ENCODE results near the gene WWTR1.

Gene WWTR1

DNA sequence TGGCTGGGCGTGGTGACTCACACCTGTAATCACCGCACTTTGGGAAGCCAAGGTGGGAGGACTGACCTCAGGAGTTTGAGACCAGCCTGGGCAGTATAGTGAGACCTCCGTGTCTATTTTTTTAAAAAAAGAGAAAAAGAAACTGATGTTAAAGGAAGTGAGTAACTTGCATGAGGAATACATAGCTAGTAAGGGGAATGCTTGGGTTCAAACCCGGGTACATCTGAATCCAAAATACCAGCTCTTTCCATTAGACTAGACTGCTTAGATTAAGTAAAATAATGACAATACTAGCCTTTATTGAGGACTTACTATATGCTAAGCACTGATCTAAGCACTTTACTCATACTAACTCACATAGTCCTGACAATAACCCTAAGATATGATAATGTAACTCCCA lies 160.9 kb downstream of the WWTR1 start:
- no peak for DNase-seq (ENCODE audit: low spot score)

GRCh38 chr3:149495581-149496125 lies 162.2 kb downstream of the WWTR1 start:
- DNase-seq (ENCODE audit: low spot score): no peak

DNA sequence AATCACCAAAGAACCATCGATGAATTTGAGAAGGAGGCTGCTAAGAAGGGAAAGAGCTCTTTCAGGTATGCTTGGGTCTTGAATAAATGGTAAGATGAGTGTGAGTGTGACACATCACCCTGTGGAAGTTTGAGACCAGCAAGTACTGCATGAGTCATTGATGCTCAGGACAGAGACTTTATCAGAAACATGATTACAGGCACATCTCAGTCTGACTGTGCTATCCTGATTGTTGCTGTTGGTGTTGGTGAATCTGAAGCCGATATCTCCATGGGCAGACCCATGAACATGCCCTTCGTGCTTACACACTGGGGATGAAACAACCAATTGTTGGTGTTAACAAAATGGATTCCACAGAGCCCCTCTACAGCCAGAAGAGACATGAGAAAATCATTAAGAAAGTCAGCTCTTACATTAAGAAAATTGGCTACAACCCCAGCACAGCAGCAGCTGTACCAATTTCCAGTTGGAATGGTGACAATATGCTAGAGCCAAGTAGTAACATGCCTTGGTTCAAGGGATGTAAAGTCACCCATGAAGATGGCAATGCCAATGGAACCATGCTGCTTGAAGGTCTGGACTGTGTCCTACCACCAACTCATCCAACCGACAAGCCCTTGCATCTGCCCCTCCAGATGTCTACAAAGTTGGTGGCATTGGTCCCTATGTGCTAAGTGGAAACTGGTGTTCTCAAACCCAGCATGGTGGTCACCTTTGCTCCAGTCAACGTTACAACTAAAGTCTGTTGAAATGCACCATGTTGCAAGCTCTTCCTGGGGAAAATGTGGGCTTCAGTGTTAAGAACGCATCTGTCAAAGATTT lies 162.9 kb downstream of the WWTR1 start:
- DNase-seq (ENCODE audit: low spot score): peak; percentile 21

- peak; percentile 49 for DNase-seq (ENCODE audit: low spot score)
Observed at GRCh38 chr3:149494022-149494758, 163.6 kb downstream of the WWTR1 start.

- no peak for DNase-seq (ENCODE audit: low spot score)
Observed at GRCh38 chr3:149493315-149494021, 164.4 kb downstream of the WWTR1 start.

- no peak for DNase-seq (ENCODE audit: low spot score)
Observed at GRCh38 chr3:149490260-149490971, 167.4 kb downstream of the WWTR1 start.

DNA sequence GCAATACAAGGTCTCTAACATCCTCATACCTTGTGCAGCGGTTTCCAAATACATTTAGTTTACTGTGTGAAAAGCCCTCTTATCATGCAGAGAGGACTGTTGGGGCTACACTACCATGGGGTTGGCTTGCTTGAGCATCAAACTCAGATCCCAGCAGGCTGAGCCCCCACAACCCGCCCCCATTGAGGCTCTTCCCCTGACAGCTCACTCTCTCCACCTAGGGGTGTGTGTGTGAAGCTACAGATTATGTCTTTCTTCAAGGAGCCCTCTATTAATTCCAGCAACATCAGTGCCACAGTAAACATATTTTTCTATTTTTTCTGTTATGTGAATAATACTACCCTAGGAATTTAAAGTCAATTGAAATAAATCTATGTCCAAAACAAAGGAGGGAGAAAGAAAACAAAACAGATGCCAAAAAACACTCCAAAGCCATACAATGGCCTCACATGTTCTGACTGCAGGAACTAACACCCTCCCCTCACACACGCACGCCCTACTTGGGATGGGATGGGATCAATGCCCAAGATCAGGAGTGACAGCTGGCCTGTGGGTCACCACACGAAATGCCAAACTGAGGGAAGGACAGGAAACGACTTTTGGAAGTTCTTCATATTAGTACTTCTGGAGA lies 168.7 kb downstream of the WWTR1 start:
- peak; percentile 39 for DNase-seq (ENCODE audit: low spot score)

DNA sequence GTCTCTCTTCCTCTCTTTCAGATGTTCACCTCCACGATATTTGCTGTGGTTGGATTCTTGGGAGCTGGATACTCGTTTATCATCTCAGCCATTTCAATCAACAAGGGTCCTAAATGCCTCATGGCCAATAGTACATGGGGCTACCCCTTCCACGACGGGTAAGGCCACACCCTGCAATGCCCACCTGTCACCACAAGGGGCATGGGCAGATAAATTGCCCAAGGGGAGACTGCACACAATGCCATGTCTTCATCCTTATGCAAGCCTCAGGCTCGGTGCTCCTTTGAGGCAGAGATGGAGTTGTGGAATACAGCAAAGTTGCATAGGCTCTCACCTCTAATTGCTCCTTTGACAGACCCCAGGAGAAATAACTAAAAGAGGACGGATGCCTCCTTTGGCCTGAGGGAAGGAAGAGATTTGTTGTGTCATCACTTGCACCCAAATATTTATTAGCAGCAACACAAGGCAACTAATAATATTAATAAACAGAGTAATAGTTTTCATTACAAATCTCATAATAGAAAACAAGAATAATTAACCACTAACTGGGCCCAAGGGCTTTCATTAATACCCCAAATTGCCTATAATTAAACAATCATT lies 170.1 kb downstream of the WWTR1 start:
- no peak for DNase-seq (ENCODE audit: low spot score)

DNA sequence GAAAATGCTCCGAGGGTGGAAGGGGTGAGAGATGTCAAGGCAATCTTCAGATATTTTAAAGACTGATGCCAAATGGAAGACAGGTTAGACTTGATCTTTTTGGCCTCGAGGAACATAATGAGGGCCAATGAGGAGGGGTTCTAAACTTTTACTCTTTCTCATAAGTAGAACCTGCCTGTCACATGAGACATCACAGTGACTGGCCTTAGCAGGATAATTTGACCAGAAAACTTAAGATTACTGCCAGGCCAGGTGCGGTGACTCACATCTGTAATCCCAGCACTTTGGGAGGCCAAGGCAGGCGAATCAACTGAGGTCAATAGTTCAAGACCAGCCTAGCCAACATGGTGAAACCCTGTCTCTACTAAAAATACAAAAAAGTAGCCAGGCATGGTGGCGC lies 171.1 kb downstream of the WWTR1 start:
- DNase-seq (ENCODE audit: low spot score): no peak

DNA sequence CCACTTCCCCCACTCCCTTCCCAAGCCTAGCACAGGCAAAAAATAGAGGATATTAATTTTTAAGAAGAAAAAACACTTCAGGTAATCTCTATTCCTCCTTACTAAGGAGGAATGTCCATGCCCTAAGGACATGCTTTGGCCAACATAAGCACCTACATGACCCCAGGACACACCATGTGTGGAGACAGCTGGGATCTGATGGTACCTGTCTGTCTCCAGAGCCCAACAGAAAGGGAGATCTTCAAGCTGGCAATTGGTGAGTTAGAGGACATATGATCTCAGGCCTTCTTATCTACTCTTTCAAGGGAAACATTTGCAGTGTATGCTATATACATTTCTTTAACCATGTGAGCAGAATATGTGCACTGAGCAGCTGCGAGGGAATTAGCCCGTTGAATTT lies 176.3 kb downstream of the WWTR1 start:
- no peak for DNase-seq (ENCODE audit: low spot score)

DNA sequence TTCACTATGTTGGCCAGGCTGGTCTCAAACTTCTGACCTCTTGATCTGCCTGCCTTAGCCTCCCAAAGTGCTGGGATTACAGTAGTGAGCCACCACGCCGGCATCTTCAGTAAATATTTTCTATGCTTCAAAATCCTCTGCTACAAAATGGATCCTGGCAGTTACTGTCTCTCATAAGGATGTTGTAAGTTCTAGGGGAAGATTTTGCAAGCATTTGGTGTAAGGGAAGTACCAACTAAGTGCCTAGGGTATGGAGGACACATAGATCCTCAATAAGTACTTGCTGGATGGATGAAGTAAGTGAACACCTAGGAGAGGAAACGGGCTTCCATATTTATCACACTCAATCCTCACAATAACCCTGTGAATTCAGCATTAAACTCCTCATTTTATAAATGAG lies 176.8 kb downstream of the WWTR1 start:
- DNase-seq (ENCODE audit: low spot score): no peak

- DNase-seq (ENCODE audit: low spot score): peak; percentile 77
Observed at GRCh38 chr3:149480326-149481017, 177.4 kb downstream of the WWTR1 start.

DNA sequence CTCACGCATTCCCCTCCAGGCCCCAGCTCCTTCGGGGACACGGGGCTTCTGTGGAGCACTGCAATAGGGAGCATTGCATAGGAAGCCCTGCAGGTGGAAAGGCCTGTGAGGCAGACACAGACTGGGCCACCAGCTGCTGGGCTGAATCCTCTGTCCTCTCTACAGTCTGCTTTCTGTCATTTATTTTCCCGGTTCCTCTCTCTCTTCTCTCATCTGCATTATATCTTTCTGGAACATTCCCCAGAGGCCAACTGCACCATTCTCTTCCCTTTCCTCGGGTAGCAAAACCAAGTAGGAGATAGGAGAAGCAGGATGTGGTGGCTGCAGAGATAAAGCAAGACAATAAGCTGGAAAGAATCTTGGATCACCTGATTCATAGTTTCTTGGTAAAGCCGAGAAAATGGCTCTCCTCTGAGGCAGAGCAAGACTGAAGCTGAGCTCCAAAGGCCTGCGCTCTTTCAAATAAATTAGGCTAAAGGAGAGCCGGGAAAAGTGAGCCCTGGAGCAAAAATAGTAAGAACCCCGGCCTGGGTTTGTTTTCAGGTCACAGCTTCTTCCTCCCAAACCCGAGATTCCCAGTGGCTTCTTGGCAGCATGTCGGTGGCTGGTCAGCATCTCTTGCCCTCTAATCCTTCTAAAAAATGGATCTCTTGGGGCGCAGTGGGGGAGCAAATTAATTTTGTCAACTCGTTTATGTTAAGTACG lies 178.1 kb downstream of the WWTR1 start:
- peak; percentile 11 for DNase-seq (ENCODE audit: low spot score)

- DNase-seq (ENCODE audit: low spot score): no peak
Observed at GRCh38 chr3:149476225-149476624, 181.6 kb downstream of the WWTR1 start.

DNA sequence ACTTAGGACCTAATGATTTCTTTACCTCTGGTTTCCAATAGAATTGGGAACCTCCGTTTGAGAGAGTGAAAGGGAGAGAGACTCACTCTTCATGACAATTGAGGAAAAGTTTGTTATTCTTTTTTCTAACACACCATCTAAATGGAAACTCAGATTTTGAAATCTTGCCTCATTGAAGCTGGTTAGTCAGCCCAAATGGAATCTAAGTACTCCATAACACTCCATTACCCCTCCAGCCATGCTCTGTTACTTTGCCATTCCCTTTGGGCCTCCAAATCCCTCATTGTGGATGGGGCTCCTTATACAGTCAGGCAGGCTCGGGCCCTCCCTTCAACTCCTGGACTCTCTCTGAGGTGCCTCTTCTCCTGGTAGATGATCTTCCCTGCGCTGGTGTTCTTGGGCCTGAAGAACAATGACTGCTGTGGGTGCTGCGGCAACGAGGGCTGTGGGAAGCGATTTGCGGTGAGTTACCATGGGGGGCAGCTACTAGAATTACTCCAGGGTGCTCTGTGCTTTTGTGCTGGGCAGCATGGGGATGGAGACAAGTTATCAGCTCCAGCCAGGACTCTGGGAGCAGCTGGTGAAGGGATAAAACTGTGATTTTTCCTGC lies 182.3 kb downstream of the WWTR1 start:
- no peak for DNase-seq (ENCODE audit: low spot score)

- DNase-seq (ENCODE audit: low spot score): no peak
Observed at GRCh38 chr3:149474250-149474817, 183.5 kb downstream of the WWTR1 start, which contains the start of gene TM4SF4. Gene TM4SF4, plus strand, starts transcription at chr3:149474697. Its CDS starts 181 bp downstream, at chr3:149474878.

DNA sequence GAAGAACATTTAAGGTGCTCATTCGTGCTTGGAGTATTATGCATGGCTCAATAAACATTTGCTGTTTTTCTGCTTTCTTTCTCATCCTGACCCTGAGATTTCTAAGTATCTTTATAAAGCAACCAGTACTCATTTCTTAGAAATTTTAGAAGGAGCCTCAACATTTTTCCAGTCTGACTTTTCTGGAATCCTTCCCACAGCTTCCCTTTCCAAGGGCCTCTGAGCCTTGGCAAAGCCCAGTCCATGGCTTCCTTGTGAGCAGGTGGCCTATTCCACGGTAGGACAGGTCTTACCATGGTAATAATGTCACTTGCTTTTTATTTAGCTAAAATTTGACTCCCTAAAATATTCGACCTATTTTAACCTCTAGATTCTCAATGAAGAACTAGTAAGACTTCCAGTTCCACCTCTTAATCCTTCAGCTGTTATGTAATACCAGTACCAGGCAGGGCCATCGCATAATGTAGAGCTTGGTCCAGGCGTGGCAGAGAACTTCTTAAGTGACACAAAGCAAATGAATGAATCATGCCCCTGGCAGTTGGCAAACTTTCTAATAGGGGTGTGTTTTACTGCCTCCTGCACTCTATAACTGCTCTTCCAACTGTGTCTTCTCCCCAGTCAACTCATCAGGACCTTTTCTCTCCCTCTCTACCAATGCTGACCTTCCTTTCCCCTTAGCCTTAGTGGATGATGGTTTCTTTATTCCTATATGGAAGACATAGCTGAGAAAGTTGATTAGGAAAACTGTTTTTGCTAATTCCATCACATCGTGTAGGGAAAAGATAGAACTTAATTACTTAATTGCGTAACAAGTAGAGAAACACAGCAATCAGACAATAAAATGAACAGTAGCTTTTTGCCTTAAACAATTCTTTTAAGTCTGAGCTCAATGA lies 184.2 kb downstream of the WWTR1 start:
- peak; percentile 60 for DNase-seq (ENCODE audit: low spot score)

Data from hepatic stellate cell (primary cell).